ENCODE measurements around the gene CD200R1L. TPM values are rescaled to one million over a fixed set of nuclear protein-coding genes. Genes with fewer than 3 reads are reported as not detected.

CD200R1L gene
- polyA plus RNA-seq, 1 experiment: not detected

DNA sequence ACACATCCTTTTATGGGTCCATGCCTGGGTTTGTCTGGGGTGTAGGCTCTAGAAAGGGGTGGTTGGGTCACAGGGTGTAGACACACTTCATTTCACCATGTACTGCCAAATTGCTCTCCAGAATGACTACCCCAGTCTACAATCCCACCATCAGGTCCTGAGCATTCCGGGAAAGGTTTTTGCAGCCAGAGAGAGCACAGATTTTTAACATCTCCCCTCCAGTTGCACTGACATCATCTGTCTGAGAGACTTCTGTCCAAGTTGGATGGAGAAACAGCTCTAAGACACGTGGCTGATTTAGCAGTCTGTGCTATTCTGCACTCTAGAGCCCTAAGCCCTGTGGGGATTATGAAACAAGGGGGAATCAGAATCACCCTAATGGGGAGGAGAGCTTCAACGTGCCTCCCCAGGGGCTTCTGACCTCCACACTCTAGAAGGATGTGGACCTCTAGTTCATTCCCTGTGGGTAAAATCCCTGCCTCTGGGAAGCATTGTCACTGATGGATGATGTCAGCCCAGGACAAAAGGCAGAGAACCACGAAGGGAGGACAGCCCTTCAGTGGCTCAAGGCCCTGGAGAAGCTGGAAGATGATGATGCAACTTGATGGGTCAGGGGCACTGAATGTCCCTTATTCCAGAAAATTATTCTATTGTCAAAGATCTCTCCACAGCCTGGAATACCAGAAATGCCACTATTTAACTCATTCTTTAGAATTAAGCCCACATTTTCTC is 71.5 kb downstream of the CD200R1L start:
- DNase-seq (ENCODE audit: low read depth, low spot score): peak; percentile 36
- TF ChIP-seq, protein P1, sequence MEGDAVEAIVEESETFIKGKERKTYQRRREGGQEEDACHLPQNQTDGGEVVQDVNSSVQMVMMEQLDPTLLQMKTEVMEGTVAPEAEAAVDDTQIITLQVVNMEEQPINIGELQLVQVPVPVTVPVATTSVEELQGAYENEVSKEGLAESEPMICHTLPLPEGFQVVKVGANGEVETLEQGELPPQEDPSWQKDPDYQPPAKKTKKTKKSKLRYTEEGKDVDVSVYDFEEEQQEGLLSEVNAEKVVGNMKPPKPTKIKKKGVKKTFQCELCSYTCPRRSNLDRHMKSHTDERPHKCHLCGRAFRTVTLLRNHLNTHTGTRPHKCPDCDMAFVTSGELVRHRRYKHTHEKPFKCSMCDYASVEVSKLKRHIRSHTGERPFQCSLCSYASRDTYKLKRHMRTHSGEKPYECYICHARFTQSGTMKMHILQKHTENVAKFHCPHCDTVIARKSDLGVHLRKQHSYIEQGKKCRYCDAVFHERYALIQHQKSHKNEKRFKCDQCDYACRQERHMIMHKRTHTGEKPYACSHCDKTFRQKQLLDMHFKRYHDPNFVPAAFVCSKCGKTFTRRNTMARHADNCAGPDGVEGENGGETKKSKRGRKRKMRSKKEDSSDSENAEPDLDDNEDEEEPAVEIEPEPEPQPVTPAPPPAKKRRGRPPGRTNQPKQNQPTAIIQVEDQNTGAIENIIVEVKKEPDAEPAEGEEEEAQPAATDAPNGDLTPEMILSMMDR (IDR thresholded peaks at IDR 0.05; ENCODE audit: low read depth, low read length): no peak
- ChIA-PET POLR2A (interaction anchor here (0.8 to 1.2 kb wide), 3 partner anchors 36 to 121 kb away, joined by 3 to 4 read pairs (median 4); no protein-coding TSS in a partner anchor), CTCF (interaction anchor here (0.5 to 2.0 kb wide), 6 partner anchors 39 to 216 kb away, joined by 3 to 7 read pairs (median 4); no protein-coding TSS in a partner anchor)
- Histone ChIP-seq H3K9me3 (ENCODE audit: control insufficient read depth, insufficient read depth, low read length) (no peaks in the 10 kb centered on the region), H3K4me3 (ENCODE audit: low read depth, low read length) (no peak overlapping the region), H3K27ac (ENCODE audit: low read depth, low read length) (peak overlapping the region; percentile 68), H3K27me3 (ENCODE audit: control insufficient read depth, insufficient read depth, low read length) (no peaks in the 10 kb centered on the region)

DNA sequence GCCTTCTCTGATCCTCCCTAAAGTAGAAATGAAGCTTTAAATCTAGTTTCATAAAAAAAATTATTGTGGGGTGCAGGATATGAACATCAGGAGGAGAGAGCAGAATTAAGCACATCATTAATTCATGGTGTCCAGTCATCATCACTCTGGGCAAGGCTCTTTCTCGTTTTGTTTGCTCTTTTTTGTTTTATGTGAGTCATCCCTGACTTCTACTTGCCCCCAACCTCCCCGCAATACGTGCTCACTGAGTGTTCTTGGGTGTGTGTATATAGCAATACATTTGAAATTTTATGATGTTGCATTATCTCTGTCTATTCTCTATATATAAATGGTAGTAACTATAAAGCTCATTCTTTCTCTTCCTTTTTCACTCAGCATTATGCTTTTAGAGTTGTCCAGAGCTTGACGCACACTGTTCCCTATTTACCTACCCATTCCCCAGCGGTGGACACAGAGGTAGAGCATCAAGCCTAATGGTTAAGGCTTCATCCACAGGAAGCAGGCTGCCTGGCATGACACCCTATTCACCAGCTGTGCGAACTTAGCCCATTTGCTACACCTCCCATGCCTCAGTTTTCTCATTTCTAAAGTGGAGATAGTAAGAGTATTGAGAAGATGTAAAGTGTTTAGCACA is 72.3 kb downstream of the CD200R1L start:
- TF ChIP-seq, protein P1 (IDR thresholded peaks at IDR 0.05; ENCODE audit: low read depth, low read length): no peak
- ChIA-PET POLR2A (interaction anchor here (1.2 kb wide), 1 partner anchor 37 kb away, joined by 4 read pairs; no protein-coding TSS in a partner anchor), CTCF (interaction anchor here (0.6 to 1.2 kb wide), 5 partner anchors 13 to 205 kb away, joined by 3 to 6 read pairs (median 4); no protein-coding TSS in a partner anchor)
- Histone ChIP-seq H3K27me3 (ENCODE audit: control insufficient read depth, insufficient read depth, low read length) (no peaks in the 10 kb centered on the region), H3K9me3 (ENCODE audit: control insufficient read depth, insufficient read depth, low read length) (no peaks in the 10 kb centered on the region), H3K27ac (ENCODE audit: low read depth, low read length) (peak overlapping the region; percentile 68), H3K4me3 (ENCODE audit: low read depth, low read length) (no peak overlapping the region)
- DNase-seq (ENCODE audit: low read depth, low spot score): peak; percentile 29

DNA sequence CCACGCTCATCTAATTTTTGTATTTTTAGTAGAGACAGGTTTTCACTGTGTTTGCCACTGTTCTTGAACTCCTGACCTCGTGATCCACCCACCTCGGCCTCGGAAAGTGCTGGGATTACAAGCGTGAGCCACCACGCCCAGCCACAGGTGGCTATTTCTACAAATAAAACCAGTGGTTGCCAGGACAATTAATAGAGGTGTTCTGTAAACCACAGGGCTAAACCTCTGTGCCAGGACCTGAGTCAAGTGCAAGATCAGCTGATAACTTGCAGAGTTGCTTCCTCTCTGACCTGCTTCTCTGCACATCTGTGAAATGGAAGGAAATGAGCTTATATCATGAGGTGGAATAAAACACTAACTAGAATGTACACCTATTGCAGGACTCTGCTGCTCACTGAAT is 72.8 kb downstream of the CD200R1L start:
- Histone ChIP-seq H3K9me3 (ENCODE audit: control insufficient read depth, insufficient read depth, low read length) (no peaks in the 10 kb centered on the region), H3K4me3 (ENCODE audit: low read depth, low read length) (no peak overlapping the region), H3K27ac (ENCODE audit: low read depth, low read length) (no peak overlapping the region), H3K27me3 (ENCODE audit: control insufficient read depth, insufficient read depth, low read length) (no peaks in the 10 kb centered on the region)
- POLR2A ChIA-PET: interaction anchor here (1.2 kb wide), 1 partner anchor 37 kb away, joined by 4 read pairs; no protein-coding TSS in a partner anchor
- TF ChIP-seq, protein P1 (IDR thresholded peaks at IDR 0.05; ENCODE audit: low read depth, low read length): no peak
- DNase-seq (ENCODE audit: low read depth, low spot score): no peak
- CTCF ChIA-PET: interaction anchor here (0.6 to 1.2 kb wide), 8 partner anchors 13 to 893 kb away, joined by 3 to 6 read pairs (median 3); no protein-coding TSS in a partner anchor

GRCh38 chr3:112770951-112771350 is 75.7 kb downstream of the CD200R1L start:
- Histone ChIP-seq H3K9me3 (ENCODE audit: control insufficient read depth, insufficient read depth, low read length) (no peaks in the 10 kb centered on the region), H3K27me3 (ENCODE audit: control insufficient read depth, insufficient read depth, low read length) (no peaks in the 10 kb centered on the region), H3K27ac (ENCODE audit: low read depth, low read length) (no peak overlapping the region), H3K4me3 (ENCODE audit: low read depth, low read length) (no peak overlapping the region)
- ChIA-PET CTCF (interaction anchor here (0.7 kb wide), 1 partner anchor 76 kb away, joined by 3 read pairs; no protein-coding TSS in a partner anchor), POLR2A (interaction anchor here (0.6 kb wide), 1 partner anchor 30 kb away, joined by 4 read pairs; no protein-coding TSS in a partner anchor)
- no peak for DNase-seq (ENCODE audit: low read depth, low spot score)
- TF ChIP-seq, protein P1 (IDR thresholded peaks at IDR 0.05; ENCODE audit: low read depth, low read length): no peak
